HCEC 1CT (cell line): ENCODE data around the gene FBXW4.

Experiments used
- DNase-seq: peaks from one replicate; pipeline ENCODE4 v3.0.0-alpha.2; 2017

FBXW4 gene

GRCh38 chr10:101565370-101565900 is 129.5 kb downstream of the FBXW4 start:
- DNase-seq = no peak

DNA sequence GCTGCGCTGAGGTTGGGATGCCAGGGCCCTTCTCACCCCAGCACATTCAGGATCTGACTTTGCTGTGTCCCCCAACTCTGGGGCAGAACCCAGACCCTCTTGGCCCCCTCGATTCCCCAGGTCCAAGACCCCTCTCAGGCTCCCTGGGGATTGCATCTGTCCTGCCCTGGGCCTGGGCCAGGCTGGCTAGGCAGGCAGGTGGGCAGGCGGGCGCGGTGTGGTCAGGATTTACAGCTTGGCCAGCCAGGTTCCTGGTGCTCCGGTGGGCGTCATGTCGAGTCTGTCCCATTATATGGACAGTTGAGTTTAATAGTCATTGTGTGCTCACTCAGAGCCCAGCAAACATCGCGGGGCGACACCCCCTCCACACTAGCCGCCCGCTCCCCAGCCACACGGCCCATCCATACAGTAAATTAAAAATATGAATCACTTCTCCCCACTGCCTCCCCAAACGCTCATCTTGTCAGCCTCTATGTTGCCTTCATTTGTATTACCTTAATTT is 130.4 kb downstream of the FBXW4 start:
- DNase-seq = no peak

GRCh38 chr10:101563497-101564040 is 131.4 kb downstream of the FBXW4 start:
- no peak for DNase-seq

- DNase-seq = no peak
Observed at GRCh38 chr10:101563007-101563406, 132.0 kb downstream of the FBXW4 start.

DNA sequence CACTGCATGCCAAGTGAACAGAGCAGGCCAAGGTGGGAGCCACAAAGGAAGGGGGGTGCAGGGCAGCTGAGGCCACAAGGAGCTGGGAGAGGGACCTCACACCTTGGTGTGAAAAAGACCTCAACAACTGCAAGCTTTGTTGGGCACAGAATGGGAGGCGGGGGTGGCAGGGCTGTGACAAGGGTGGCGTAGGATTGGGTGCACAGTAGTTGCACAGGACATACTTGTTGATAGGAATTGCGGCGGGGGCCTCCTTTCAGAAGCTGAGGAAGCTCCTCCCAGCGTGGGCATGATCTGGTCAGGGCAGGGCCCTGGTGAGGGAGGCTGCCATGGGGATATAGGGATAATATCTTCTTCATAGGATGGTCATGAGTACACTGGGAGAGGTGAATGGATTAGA is 132.7 kb downstream of the FBXW4 start:
- no peak for DNase-seq

GRCh38 chr10:101561068-101561915 is 133.7 kb downstream of the FBXW4 start:
- no peak for DNase-seq
